Measurements from ENCODE around the gene SLC25A53. TPM values are rescaled to one million over a fixed set of nuclear protein-coding genes. Genes with fewer than 3 reads are reported as not detected.
A peak's percentile ranks its signal among the peaks of the same experiment; 100 is the strongest.

Gene SLC25A53
- total RNA-seq: 7.6 and 8.5 TPM in 2 replicates

GRCh38 chrX:104156630-104157529, at the start of gene SLC25A53:
TSS of gene SLC25A53 (minus strand) at chrX:104157009. CDS start at chrX:104105257, 51,752 bp downstream.
- no peak for TF ChIP-seq CTCF (IDR thresholded peaks at IDR 0.05; ENCODE audit: extremely low read depth, low read depth, low read length)
- H3K27ac ChIP-seq (ENCODE audit: low read depth, low read length): peak within 1 kb of the TSS; percentile 91
- peak within 1 kb of the TSS; percentile 85 for H3K4me2 ChIP-seq (ENCODE audit: insufficient read depth, low read length)
- H4K20me1 ChIP-seq (ENCODE audit: insufficient read depth, low read length): no peaks in the 10 kb centered on the region
- peak; percentile 78 for DNase-seq (ENCODE audit: insufficient read length, low spot score, missing footprints)
- no peaks in the 10 kb centered on the region for H3K27me3 ChIP-seq (ENCODE audit: insufficient read depth, low read length)
- no peaks in the 10 kb centered on the region for H3K36me3 ChIP-seq (ENCODE audit: insufficient read depth, low read length)
- peaks cover 6% of the 10 kb centered on the region for H3K4me1 ChIP-seq (ENCODE audit: insufficient read depth, low read length)
- no peaks in the 10 kb centered on the region for H3K9me3 ChIP-seq (ENCODE audit: low read depth, low read length)
- peak within 1 kb of the TSS; percentile 97 for H2AFZ ChIP-seq (ENCODE audit: low read length)
- H3K79me2 ChIP-seq (ENCODE audit: insufficient read depth, low read length): peaks cover 22% of the 10 kb centered on the region
- peak within 1 kb of the TSS; percentile 79 for H3K4me3 ChIP-seq (ENCODE audit: insufficient read depth, low read length)

- H3K79me2 ChIP-seq (ENCODE audit: insufficient read depth, low read length): no peaks in the 10 kb centered on the region
- H3K4me2 ChIP-seq (ENCODE audit: insufficient read depth, low read length): no peak overlapping the region
- no peak overlapping the region for H3K27ac ChIP-seq (ENCODE audit: low read depth, low read length)
- no peaks in the 10 kb centered on the region for H3K36me3 ChIP-seq (ENCODE audit: insufficient read depth, low read length)
- no peak for DNase-seq (ENCODE audit: insufficient read length, low spot score, missing footprints)
- H3K4me3 ChIP-seq (ENCODE audit: insufficient read depth, low read length): no peak overlapping the region
- no peak for TF ChIP-seq CTCF (IDR thresholded peaks at IDR 0.05; ENCODE audit: extremely low read depth, low read depth, low read length)
- no peaks in the 10 kb centered on the region for H3K9me3 ChIP-seq (ENCODE audit: low read depth, low read length)
- H3K27me3 ChIP-seq (ENCODE audit: insufficient read depth, low read length): peaks cover 8% of the 10 kb centered on the region
- H3K4me1 ChIP-seq (ENCODE audit: insufficient read depth, low read length): no peaks in the 10 kb centered on the region
- H4K20me1 ChIP-seq (ENCODE audit: insufficient read depth, low read length): no peaks in the 10 kb centered on the region
- no peak overlapping the region for H2AFZ ChIP-seq (ENCODE audit: low read length)
These were observed 48.7 kb upstream of the SLC25A53 start for GRCh38 chrX:104205548-104205947.

- TF ChIP-seq CTCF (IDR thresholded peaks at IDR 0.05; ENCODE audit: extremely low read depth, low read depth, low read length): peak; percentile 82
- H2AFZ ChIP-seq (ENCODE audit: low read length): no peak overlapping the region
- no peak overlapping the region for H3K27ac ChIP-seq (ENCODE audit: low read depth, low read length)
- H3K9me3 ChIP-seq (ENCODE audit: low read depth, low read length): no peaks in the 10 kb centered on the region
- H3K4me2 ChIP-seq (ENCODE audit: insufficient read depth, low read length): no peak overlapping the region
- no peaks in the 10 kb centered on the region for H4K20me1 ChIP-seq (ENCODE audit: insufficient read depth, low read length)
- H3K36me3 ChIP-seq (ENCODE audit: insufficient read depth, low read length): peaks cover 12% of the 10 kb centered on the region
- DNase-seq (ENCODE audit: insufficient read length, low spot score, missing footprints): no peak
- H3K79me2 ChIP-seq (ENCODE audit: insufficient read depth, low read length): no peaks in the 10 kb centered on the region
- H3K4me3 ChIP-seq (ENCODE audit: insufficient read depth, low read length): no peak overlapping the region
- no peaks in the 10 kb centered on the region for H3K4me1 ChIP-seq (ENCODE audit: insufficient read depth, low read length)
- no peaks in the 10 kb centered on the region for H3K27me3 ChIP-seq (ENCODE audit: insufficient read depth, low read length)
These were observed 38.8 kb upstream of the SLC25A53 start for GRCh38 chrX:104195489-104196084.

- H3K27ac ChIP-seq (ENCODE audit: low read depth, low read length): no peak overlapping the region
- H3K79me2 ChIP-seq (ENCODE audit: insufficient read depth, low read length): no peaks in the 10 kb centered on the region
- no peaks in the 10 kb centered on the region for H3K4me1 ChIP-seq (ENCODE audit: insufficient read depth, low read length)
These were observed 38.2 kb upstream of the SLC25A53 start for GRCh38 chrX:104195013-104195412.

More at GRCh38 chrX:104195013-104195412, 38.2 kb upstream of the SLC25A53 start:
- no peak for TF ChIP-seq CTCF (IDR thresholded peaks at IDR 0.05; ENCODE audit: extremely low read depth, low read depth, low read length)
- Histone ChIP-seq H2AFZ (ENCODE audit: low read length) (no peak overlapping the region), H3K27me3 (ENCODE audit: insufficient read depth, low read length) (no peaks in the 10 kb centered on the region), H3K9me3 (ENCODE audit: low read depth, low read length) (no peaks in the 10 kb centered on the region), H4K20me1 (ENCODE audit: insufficient read depth, low read length) (no peaks in the 10 kb centered on the region), H3K4me3 (ENCODE audit: insufficient read depth, low read length) (no peak overlapping the region), H3K36me3 (ENCODE audit: insufficient read depth, low read length) (peaks cover 12% of the 10 kb centered on the region), H3K4me2 (ENCODE audit: insufficient read depth, low read length) (no peak overlapping the region)
- DNase-seq (ENCODE audit: insufficient read length, low spot score, missing footprints): no peak
